Bone marrow (tissue), 2 donors: ENCODE results near the gene KCTD18.

Experiments used
- DNase-seq, 2 donors: peaks; one replicate each; lab custom pipeline; 2025; lab: John Stamatoyannopoulos, UW

The KCTD18 gene

GRCh38 chr2:200509612-200510433 is at the start of gene KCTD18:
KCTD18 (minus strand) TSS chr2:200510068; CDS start chr2:200507016, 3,052 bp downstream.
- peak; percentile 65 to 79 for DNase-seq

GRCh38 chr2:200540793-200541192 is 30.9 kb upstream of the KCTD18 start:
- no peak for DNase-seq

DNA sequence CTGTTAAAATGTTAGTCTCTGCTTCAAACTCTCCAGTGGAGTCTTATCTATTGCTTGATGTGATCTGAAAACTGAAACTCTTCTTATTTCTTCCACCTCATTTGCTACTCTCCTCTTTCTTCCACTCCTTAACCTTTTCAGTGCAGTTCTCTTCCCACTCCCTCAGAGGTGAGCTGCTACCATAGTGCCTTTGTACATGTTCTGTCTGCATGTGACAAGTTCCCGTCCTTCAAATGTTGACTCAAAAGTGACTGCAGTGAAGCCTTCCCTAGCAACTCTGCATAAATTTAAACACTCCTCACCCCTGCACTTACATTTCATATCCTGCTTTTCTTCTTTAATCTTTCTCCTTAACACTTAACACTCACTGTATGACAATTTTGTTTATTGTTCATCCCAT is 28.3 kb upstream of the KCTD18 start:
- DNase-seq: no peak

DNA sequence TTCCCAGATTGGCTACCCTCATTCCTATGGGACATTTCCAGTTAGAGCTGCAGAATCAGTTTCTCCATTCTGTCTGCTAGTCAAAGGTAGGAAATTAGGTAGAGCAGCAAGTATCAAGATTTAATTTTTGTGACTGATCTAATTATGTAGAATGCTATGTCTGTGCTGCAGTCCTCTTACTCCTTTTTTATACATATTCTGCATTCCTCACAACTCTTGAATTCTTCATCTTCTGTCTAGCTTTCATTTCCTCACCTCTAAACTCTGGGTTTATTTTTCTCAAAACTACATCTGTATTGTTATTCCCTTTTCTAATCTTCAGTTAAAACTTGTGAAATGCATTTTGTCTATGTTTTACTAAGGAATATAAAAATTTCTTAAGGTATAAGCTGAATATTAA is 24.7 kb upstream of the KCTD18 start:
- DNase-seq: no peak

- DNase-seq: no peak
These were observed 23.9 kb upstream of the KCTD18 start for GRCh38 chr2:200533754-200534153.

DNA sequence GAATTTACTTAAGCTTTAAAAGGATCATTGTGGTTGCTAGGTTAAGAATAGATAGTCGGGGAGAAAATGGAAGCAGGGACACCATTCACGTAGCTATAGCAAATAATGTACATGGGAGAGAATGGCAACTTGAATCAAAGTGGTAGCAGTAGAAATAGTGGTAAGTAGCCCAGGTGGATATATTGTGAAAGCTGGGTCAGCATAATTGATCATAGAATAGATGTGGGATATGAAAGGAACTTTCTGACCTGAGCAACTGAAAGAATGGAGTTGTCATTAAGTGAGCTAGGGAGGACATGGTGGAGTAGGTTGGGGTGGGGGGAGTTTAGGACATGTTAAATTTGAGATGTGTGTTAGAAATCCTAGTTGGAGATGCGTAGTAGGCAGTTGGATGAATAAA is 18.4 kb upstream of the KCTD18 start:
- DNase-seq: no peak

- DNase-seq: peak; percentile 82 to 96
These were observed 16.2 kb upstream of the KCTD18 start, which contains the start of gene SGO2 for GRCh38 chr2:200525882-200526651. SGO2 (plus strand) TSS chr2:200526207; CDS start chr2:200532976, 6,769 bp downstream.

- DNase-seq: no peak
These were observed 15.6 kb upstream of the KCTD18 start for GRCh38 chr2:200525551-200525881.

DNA sequence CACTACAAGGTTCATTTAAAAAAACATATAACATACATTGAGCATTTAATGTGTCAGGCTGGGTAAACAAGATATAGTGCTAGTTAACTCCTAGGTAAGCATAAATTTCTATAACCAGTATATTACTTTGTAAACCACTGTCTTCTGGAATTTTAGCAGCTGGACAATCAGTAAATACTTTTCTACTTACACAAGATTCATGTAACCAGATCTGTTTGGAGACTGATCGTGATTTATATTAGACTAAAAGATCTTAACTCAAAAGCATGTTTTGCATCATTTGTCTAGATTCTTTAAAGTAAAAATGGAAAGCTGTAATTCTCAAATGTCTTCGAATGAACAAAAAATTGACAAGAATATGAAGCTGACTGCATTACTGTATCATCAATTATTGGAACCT is 15.2 kb upstream of the KCTD18 start:
- DNase-seq: no peak

DNA sequence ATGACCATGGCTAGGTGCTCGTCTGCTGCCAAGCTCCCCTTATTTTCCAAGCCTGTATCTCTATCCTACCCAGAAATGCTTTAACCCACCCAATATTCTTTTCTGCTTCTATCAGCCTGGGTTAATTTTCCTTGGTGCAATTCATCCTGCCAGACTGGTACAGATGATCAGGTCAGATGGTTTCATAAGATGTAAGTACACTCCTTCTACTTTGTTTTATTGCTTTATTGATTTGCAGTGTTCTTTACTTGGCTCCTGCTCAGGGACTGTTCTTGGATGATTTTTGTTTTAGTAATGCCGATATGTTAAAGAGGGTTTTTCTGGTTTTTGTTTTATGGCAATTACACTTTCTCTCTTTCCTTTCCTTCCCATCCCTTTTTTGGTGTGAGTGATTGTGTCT is 13.7 kb upstream of the KCTD18 start:
- no peak for DNase-seq

- DNase-seq: no peak
These were observed 13.3 kb upstream of the KCTD18 start for GRCh38 chr2:200523158-200523557.

GRCh38 chr2:200515155-200515554 is 5.3 kb upstream of the KCTD18 start:
- no peak for DNase-seq

DNA sequence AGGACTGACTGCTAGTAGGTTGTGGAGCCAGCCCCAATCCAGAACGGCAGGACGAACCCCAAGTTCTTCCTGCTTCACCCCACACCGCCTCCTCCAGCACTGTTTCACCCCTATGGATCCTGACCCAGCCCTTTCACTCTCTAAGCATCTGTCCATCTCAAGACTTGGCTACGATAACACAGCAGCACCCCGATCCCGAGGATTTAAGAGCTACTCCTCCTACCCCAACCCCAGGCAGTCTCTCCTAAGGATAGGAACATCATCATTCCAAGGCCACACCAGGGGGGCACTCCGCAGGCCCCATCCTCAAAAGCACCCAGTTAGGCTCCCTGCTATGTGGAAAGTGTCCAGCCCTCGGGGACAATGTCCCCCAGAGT is 645 bp downstream of the KCTD18 start:
- DNase-seq: no peak

GRCh38 chr2:200507179-200507578 is 2.7 kb downstream of the KCTD18 start:
- no peak for DNase-seq

GRCh38 chr2:200506679-200507078 is 3.2 kb downstream of the KCTD18 start:
- DNase-seq: no peak

DNA sequence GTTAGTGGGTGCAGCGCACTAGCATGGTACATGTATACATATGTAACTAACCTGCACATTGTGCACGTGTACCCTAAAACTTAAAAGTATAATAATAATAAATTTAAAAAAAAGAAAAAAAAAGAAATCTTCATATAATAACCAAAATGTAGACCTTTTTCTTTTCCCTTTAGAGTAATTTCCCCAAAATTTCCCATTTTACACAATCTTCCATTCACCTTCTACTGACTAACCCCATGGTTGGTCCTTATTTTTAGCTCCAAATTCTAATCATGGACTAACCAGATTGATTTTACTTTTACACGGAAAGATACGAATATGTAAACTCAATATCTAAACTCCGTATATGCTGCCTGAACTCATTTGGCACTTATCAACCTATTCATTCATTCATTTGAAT is 7.7 kb downstream of the KCTD18 start:
- no peak for DNase-seq

DNA sequence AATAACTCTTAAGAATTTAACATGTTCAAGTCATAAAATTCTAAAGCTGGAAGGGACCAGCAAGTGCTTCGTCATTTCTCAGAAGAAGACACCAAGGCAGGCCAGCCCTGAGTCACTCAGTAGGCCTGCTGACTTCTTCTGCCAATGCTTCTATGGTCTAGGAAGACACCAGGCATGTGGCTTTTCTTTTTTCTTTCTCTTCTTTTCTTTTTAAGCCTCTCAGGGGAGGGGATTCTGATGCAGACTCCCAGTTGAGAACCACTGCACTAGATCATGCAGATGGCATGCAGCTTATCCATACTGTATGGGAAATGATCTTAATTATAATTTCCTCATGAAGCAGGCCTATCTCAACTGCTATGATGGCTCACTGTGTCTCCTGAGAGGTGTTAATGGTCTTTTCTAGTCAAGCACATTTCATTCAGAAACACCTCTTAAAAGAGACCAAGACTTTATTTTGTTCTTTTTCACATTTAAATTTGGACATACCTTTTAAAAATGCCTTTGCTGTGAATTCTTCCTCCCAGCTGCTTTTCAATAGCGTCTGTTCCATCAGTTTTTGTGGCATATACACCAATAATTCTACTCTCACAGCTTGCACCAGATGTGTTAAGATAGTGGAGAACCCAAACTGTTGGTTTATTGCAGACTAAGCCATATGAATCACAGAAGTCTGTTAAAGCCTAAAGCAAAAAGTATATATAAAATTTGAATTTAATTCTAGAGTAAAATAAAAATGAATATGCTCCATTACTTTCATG is 11.3 kb downstream of the KCTD18 start:
- DNase-seq: no peak

DNA sequence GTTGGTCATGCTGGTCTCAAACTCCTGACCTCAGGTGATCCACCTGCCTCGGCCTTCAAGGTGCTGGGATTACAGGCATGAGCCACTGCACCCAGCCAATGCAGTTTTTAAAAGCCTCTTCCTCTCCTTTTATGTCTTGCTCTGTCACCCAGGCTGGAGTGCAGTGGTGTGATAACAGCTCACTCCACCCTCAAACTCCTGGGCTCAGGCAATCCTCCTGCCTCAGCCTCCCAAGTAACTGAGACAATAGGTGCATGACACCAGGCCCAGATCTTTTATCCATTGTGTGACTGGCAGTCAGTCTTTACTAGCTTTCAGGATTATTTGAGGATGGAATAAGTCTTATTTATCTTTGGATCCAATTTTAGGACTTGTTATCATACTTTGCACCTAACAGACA is 13.2 kb downstream of the KCTD18 start:
- no peak for DNase-seq

GRCh38 chr2:200494048-200494447 is 15.8 kb downstream of the KCTD18 start:
- DNase-seq: no peak

- no peak for DNase-seq
These were observed 17.2 kb downstream of the KCTD18 start for GRCh38 chr2:200492656-200493055.

- DNase-seq: no peak
These were observed 19.9 kb downstream of the KCTD18 start for GRCh38 chr2:200490001-200490400.

DNA sequence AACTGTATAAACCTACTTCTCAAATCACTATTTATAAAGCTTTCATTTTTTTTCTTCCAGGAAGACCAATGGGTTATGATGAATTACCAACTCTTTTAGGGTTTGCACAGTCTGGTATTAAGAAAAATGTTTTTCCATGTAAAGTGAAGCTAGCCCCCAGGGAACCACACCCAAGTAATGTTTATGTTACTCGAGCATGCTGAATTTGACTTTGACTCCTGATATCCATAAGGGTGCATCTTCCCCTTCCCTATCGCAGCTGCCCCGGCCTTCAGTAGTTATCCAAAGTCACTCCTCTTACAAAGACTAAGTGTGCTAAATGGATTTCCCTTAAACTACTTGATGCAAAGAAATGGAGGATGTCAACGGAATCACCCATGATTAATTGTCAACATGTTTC is 21.7 kb downstream of the KCTD18 start:
- no peak for DNase-seq

GRCh38 chr2:200486529-200486928 is 23.3 kb downstream of the KCTD18 start:
- DNase-seq: no peak
